SU-DHL-6 (cell line): ENCODE results near the gene RGS7.

Source experiments
- CTCF ChIP-seq: fragments of 200-600 bp; sonication (generic); IDR thresholded peaks from one replicate; pipeline ENCODE4 v1.5.1; 2017; ENCODE audit warnings: antibody characterized with exemption, mild to moderate bottlenecking, low read length, moderate library complexity; ENCODE audit not compliant: insufficient read depth, poor library complexity, severe bottlenecking
- EZH2phosphoT487 ChIP-seq: fragments of 200-600 bp; sonication (generic), shearing (Covaris generic); conservative IDR thresholded peaks from 2 replicates; pipeline ENCODE4 v1.6.1; 2018; ENCODE audit warnings: mild to moderate bottlenecking, antibody characterized with exemption, low read length, moderate library complexity, mixed read lengths

GRCh38 chr1:240813720-240814119 is 543.3 kb downstream of the RGS7 start:
- TF ChIP-seq CTCF = no peak
- no peak for TF ChIP-seq EZH2phosphoT487
